OCI-LY3 (cell line): Measurements from ENCODE around the gene NSD1.

ENCODE experiments used
- H2AFZ ChIP-seq: fragments of 200-600, 300-600 bp; shearing (Covaris generic); 2 replicates; pipeline ENCODE4 v1.6.0; 2014; ENCODE audit warnings: antibody characterized with exemption, low read depth, low read length
- H3K27ac ChIP-seq: fragments of 200-600, 300-600 bp; sonication (generic); 2 replicates; pipeline ENCODE4 v1.5.1; 2014; ENCODE audit warnings: mild to moderate bottlenecking, low read length, moderate library complexity, mixed read lengths
- H3K27me3 ChIP-seq: fragments of 200-600, 300-600 bp; sonication (generic); 2 replicates; pipeline ENCODE4 v1.6.1; 2014; ENCODE audit warnings: low read depth, low read length, mixed read lengths
- H3K36me3 ChIP-seq: fragments of 200-600, 300-600 bp; sonication (generic); replicated peaks from 2 replicates; pipeline ENCODE3; 2014; ENCODE audit warnings: low read depth, low read length, mixed read lengths
- H3K4me1 ChIP-seq: fragments of 300-600, 200-600 bp; sonication (generic); 2 replicates; pipeline ENCODE4 v1.6.1; 2014; ENCODE audit warnings: low read length, mixed read lengths
- H3K4me2 ChIP-seq: fragments of 200-600, 300-600 bp; sonication (generic); 2 replicates; pipeline ENCODE4 v1.6.1; 2014; ENCODE audit warnings: low read length, mixed read lengths
- H3K4me3 ChIP-seq: fragments of 300-600, 200-600 bp; sonication (generic); 2 replicates; pipeline ENCODE4 v1.5.1; 2014; ENCODE audit warnings: antibody characterized with exemption, mild to moderate bottlenecking, low read length, moderate library complexity
- H3K79me2 ChIP-seq: fragments of 300-600, 200-600 bp; shearing (Covaris generic); 2 replicates; pipeline ENCODE4 v1.6.1; 2014; ENCODE audit warnings: mild to moderate bottlenecking, low read length, mixed read lengths
- H3K9ac ChIP-seq: fragments of 300-600, 200-600 bp; shearing (Covaris generic); 2 replicates; pipeline ENCODE4 v1.6.0; 2014; ENCODE audit warnings: mild to moderate bottlenecking, low read length, moderate library complexity
- H3K9me3 ChIP-seq: fragments of 200-600, 300-600 bp; shearing (Covaris generic); 2 replicates; pipeline ENCODE4 v1.6.1; 2014; ENCODE audit warnings: low read length, mixed read lengths; ENCODE audit not compliant: insufficient read depth
- H4K20me1 ChIP-seq: fragments of 200-600, 300-600 bp; sonication (generic); 2 replicates; pipeline ENCODE4 v1.6.1; 2016; ENCODE audit warnings: low read length, mixed read lengths; ENCODE audit not compliant: insufficient read depth
- EZH2phosphoT487 ChIP-seq: fragments of 200-600 bp; shearing (Covaris generic); IDR thresholded peaks from 2 replicates; pipeline ENCODE4 v1.6.1; 2018; ENCODE audit warnings: antibody characterized with exemption, mixed run types, low read depth
- TF ChIP-seq, protein P1 (sequence below): fragments of 200-600, 300-600 bp; sonication (generic); IDR thresholded peaks from 2 replicates; pipeline ENCODE4 v1.5.1; 2014; ENCODE audit warnings: antibody characterized with exemption, low read length, low read depth

NSD1 gene

DNA sequence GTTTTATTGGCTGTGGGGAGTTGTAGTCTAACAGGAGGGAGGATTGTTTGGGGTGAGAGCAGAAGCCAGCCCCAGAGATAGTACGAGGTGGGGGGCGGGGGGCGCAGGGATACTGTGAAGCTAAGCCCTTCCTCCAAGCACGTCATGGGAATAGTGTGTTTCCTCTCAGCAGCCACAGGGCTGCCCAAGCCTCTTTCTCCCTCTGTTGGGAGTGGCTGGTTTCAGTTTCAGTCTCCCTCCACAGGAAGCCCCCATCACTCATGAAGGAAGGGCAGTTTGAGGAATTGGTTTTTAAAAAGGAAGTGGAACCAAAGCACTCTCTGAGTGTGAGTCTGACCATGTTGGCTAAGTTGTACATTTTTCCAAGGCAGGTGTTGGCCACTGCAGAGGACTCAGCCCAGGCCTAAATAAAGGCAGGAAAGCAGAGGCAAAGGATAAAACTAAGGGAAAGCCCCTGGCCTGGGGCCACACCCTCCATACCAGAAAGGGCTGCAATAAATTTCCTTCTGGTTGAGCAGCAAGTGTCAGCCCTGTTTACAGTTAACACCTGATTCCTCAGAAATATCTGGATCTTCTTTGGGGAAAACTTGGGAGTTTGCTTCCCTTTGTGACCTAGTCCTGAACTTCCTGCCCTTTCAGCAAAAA lies 166.8 kb downstream of the NSD1 start:
- no peaks in the 10 kb centered on the region for H3K27me3 ChIP-seq
- peaks cover 23% of the 10 kb centered on the region for H3K79me2 ChIP-seq
- no peak for TF ChIP-seq EZH2phosphoT487
- TF ChIP-seq, protein P1, sequence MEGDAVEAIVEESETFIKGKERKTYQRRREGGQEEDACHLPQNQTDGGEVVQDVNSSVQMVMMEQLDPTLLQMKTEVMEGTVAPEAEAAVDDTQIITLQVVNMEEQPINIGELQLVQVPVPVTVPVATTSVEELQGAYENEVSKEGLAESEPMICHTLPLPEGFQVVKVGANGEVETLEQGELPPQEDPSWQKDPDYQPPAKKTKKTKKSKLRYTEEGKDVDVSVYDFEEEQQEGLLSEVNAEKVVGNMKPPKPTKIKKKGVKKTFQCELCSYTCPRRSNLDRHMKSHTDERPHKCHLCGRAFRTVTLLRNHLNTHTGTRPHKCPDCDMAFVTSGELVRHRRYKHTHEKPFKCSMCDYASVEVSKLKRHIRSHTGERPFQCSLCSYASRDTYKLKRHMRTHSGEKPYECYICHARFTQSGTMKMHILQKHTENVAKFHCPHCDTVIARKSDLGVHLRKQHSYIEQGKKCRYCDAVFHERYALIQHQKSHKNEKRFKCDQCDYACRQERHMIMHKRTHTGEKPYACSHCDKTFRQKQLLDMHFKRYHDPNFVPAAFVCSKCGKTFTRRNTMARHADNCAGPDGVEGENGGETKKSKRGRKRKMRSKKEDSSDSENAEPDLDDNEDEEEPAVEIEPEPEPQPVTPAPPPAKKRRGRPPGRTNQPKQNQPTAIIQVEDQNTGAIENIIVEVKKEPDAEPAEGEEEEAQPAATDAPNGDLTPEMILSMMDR: no peak
- H3K9me3 ChIP-seq: no peaks in the 10 kb centered on the region
- H3K27ac ChIP-seq: peak overlapping the region; percentile 60
- peaks cover 29% of the 10 kb centered on the region for H3K36me3 ChIP-seq
- H3K4me1 ChIP-seq: peaks cover 41% of the 10 kb centered on the region
- peaks cover 19% of the 10 kb centered on the region for H4K20me1 ChIP-seq
- H3K4me3 ChIP-seq: peak overlapping the region; percentile 27
- H2AFZ ChIP-seq: no peak overlapping the region
- H3K4me2 ChIP-seq: peak overlapping the region; percentile 81
- peak overlapping the region; percentile 2; the same call in 1 of the 2 replicates for H3K9ac ChIP-seq

DNA sequence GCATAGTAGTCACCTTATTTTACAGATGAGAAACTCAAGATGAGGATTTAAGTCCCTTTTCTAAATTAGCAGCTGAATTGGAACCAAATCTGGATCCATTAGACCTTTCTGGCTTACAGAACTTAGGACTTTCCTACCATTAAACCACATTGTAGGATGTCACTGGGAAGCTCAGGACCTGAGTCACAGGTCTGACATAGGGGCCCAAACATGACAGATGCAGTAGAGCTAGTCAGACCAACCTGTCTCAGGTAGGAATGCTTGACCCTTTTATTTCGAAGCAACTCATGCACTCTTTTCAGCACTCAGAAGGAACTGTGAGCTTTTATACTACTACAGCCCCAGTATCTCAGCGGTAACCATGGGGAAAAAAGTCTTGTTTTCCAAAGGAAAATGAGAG lies 167.4 kb downstream of the NSD1 start:
- Histone ChIP-seq H3K4me3 (peak overlapping the region; percentile 27; the same call in 1 of the 2 replicates), H3K79me2 (peaks cover 29% of the 10 kb centered on the region), H3K36me3 (peaks cover 28% of the 10 kb centered on the region), H3K9me3 (no peaks in the 10 kb centered on the region), H3K4me2 (peak overlapping the region; percentile 81), H4K20me1 (peaks cover 19% of the 10 kb centered on the region), H3K4me1 (peaks cover 43% of the 10 kb centered on the region), H2AFZ (no peak overlapping the region), H3K27me3 (no peaks in the 10 kb centered on the region), H3K27ac (peak overlapping the region; percentile 60), H3K9ac (peak overlapping the region; percentile 2; the same call in 1 of the 2 replicates)
- TF ChIP-seq, protein P1: no peak
- TF ChIP-seq EZH2phosphoT487: no peak

DNA sequence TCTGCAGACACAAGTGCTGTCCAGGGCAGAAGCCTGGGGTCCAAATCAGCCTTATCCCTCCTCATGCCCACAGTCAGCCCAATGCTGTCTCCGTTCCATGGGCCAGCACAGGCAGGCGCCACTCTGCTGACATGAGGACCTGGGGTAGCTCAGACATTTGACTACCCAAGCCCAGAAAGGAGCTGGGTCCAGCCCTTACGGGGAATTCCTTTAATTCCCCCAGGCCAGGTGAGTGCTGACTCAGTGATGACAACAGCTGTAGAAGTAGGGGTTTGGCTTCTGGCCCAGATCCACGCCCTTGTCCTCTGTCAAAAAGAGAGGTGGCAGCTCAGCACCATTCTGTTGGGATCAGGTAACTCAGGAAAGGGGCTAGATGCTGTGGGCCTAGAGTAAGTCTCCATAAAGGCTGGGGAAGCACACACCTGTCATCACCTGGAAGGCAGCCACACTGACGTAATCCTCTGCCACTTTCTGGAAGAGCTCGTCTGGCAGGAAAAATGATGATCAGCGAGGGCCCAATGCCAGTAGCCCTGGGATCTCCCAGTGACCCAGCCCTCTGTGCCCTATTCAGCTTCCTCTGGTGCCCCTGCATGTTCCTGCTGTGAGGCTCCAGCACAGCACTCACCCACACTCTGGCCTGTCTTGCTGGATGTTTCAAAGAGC lies 168.1 kb downstream of the NSD1 start:
- peaks cover 19% of the 10 kb centered on the region for H4K20me1 ChIP-seq
- H3K79me2 ChIP-seq: peaks cover 31% of the 10 kb centered on the region
- H3K36me3 ChIP-seq: peaks cover 23% of the 10 kb centered on the region
- H2AFZ ChIP-seq: no peak overlapping the region
- H3K27me3 ChIP-seq: no peaks in the 10 kb centered on the region
- no peak overlapping the region for H3K4me3 ChIP-seq
- H3K27ac ChIP-seq: peak overlapping the region; percentile 60; the same call in 1 of the 2 replicates
- H3K9ac ChIP-seq: no peak overlapping the region
- H3K4me1 ChIP-seq: peaks cover 44% of the 10 kb centered on the region
- H3K4me2 ChIP-seq: peak overlapping the region; percentile 81
- no peak for TF ChIP-seq EZH2phosphoT487
- TF ChIP-seq, protein P1: no peak
- H3K9me3 ChIP-seq: no peaks in the 10 kb centered on the region

DNA sequence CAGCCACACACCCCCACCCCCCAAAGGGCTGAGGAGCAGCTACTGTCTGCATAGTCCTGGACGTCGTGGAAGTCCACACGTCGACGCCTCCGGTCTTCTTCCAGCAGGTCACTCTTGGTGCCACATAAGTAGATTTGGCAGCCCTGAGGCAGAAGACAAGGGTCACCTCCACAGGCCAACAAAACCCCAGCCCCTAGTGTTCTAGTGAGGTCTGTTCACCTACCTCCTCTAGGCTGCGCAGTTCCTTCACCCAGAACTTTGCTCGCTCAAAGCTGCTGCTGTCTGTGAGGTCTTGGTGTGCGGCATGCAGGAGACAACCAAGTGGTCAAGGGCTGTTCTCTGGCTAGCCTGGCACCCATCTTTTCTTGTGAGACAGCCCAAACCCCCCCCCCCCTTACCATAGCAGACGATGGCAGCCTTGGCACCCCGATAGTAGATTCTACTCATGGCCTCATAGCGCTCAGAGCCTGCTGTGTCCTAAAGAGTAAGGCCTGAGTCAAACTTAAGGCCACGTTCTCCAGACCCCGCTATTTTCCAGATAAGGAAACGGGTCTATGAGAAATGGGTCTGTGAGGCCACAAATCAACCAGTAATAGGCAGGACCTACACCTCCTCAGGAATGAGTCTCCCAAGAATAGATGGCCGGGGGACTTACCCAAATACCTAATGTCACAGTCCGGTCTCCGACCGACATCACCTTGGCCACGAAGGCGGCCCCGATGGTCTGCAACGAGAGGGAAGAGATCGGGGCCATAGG lies 169.0 kb downstream of the NSD1 start:
- H3K36me3 ChIP-seq: peaks cover 26% of the 10 kb centered on the region
- peak overlapping the region; percentile 81 for H3K4me2 ChIP-seq
- peaks cover 51% of the 10 kb centered on the region for H3K4me1 ChIP-seq
- no peak for TF ChIP-seq EZH2phosphoT487
- TF ChIP-seq, protein P1: no peak
- H3K4me3 ChIP-seq: peak overlapping the region; percentile 99
- H3K9me3 ChIP-seq: no peaks in the 10 kb centered on the region
- H3K9ac ChIP-seq: peak overlapping the region; percentile 92
- peaks cover 31% of the 10 kb centered on the region for H3K79me2 ChIP-seq
- H3K27ac ChIP-seq: no peak overlapping the region
- H3K27me3 ChIP-seq: no peaks in the 10 kb centered on the region
- H2AFZ ChIP-seq: no peak overlapping the region
- H4K20me1 ChIP-seq: peaks cover 23% of the 10 kb centered on the region
